ENCODE measurements around the gene ZNF470.

DNA sequence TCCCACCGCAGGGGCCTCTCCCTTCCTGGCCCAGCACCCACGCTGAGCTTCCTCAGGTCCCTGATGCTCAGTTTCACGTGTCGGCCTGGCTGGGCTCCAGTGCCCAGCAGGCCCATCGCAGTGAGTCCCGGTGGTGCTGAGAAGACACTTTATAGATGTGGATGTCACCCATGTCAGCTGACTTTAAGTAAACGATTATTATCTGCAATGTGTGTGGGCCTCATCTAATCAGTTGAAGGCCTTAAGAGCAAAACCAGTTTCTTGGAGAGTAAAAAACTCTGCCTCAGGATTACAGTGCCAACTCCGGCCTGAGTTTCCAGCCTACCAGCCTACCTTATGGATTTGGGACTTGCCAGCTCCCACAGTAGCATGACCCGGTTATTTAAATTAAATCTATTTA lies 58.4 kb downstream of the ZNF470 start:
- TF ChIP-seq, protein P1, sequence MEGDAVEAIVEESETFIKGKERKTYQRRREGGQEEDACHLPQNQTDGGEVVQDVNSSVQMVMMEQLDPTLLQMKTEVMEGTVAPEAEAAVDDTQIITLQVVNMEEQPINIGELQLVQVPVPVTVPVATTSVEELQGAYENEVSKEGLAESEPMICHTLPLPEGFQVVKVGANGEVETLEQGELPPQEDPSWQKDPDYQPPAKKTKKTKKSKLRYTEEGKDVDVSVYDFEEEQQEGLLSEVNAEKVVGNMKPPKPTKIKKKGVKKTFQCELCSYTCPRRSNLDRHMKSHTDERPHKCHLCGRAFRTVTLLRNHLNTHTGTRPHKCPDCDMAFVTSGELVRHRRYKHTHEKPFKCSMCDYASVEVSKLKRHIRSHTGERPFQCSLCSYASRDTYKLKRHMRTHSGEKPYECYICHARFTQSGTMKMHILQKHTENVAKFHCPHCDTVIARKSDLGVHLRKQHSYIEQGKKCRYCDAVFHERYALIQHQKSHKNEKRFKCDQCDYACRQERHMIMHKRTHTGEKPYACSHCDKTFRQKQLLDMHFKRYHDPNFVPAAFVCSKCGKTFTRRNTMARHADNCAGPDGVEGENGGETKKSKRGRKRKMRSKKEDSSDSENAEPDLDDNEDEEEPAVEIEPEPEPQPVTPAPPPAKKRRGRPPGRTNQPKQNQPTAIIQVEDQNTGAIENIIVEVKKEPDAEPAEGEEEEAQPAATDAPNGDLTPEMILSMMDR (IDR thresholded peaks at IDR 0.05; ENCODE audit: insufficient read depth, low read length, poor library complexity, severe bottlenecking), result no peak
- no peak for TF ChIP-seq EZH2phosphoT487 (conservative IDR thresholded peaks at IDR 0.05; ENCODE audit: low read length)
